Neural progenitor cell (in vitro differentiated cells): ENCODE data around the gene SNX9.
"Not testable (repeated sequence)": the region's sequence is repeated elsewhere in the genome, so short reads cannot be mapped to it uniquely, and the experiment has no call there.

Experiments
- EZH2 ChIP-seq: fragments of 200-600 bp; sonication (generic); IDR thresholded peaks from 2 replicates; pipeline ENCODE4 v1.6.1; 2017; ENCODE audit warnings: antibody characterized with exemption, mild to moderate bottlenecking, moderate library complexity
- EZH2phosphoT487 ChIP-seq: fragments of 200-600 bp; sonication (generic); IDR thresholded peaks from 2 replicates; pipeline ENCODE4 v1.6.1; 2017; ENCODE audit warnings: antibody characterized with exemption
- TF ChIP-seq, protein P1 (sequence below): fragments of 200-600 bp; sonication (generic); IDR thresholded peaks from 2 replicates; pipeline ENCODE4 v1.5.1; 2017; ENCODE audit warnings: antibody characterized with exemption, mild to moderate bottlenecking

DNA sequence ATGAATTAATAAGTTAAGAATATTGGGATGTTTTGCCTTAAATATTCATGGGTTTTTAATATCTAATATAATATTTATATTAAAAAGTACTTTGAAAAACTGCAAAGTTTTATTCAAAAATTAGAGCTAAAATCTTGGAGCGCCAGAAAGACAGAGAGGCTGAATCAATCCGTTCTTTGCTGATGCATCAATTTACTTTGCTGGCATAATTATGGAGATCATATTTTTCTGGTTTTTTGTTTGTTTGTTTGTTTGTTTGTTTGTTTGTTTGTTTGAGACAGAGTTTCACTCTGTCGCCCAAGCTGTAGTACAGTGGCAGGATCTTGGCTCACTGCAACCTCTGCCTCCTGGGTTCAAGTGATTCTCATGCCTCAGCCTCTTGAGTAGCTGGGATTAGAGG, 149.1 kb downstream of the SNX9 start:
- TF ChIP-seq, protein P1, sequence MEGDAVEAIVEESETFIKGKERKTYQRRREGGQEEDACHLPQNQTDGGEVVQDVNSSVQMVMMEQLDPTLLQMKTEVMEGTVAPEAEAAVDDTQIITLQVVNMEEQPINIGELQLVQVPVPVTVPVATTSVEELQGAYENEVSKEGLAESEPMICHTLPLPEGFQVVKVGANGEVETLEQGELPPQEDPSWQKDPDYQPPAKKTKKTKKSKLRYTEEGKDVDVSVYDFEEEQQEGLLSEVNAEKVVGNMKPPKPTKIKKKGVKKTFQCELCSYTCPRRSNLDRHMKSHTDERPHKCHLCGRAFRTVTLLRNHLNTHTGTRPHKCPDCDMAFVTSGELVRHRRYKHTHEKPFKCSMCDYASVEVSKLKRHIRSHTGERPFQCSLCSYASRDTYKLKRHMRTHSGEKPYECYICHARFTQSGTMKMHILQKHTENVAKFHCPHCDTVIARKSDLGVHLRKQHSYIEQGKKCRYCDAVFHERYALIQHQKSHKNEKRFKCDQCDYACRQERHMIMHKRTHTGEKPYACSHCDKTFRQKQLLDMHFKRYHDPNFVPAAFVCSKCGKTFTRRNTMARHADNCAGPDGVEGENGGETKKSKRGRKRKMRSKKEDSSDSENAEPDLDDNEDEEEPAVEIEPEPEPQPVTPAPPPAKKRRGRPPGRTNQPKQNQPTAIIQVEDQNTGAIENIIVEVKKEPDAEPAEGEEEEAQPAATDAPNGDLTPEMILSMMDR = not testable (repeated sequence)
- TF ChIP-seq EZH2, EZH2phosphoT487: not testable (repeated sequence)
